ENCODE results near the gene VPS4A. TPM values are rescaled to one million over a fixed set of nuclear protein-coding genes. Genes with fewer than 3 reads are reported as not detected.

The VPS4A gene
- 38.1 and 42.2 TPM in 2 replicates for total RNA-seq

- peaks cover 5% of the 10 kb centered on the region for H3K36me3 ChIP-seq (ENCODE audit: control insufficient read depth, insufficient read depth, low read length)
- peak; percentile 71 for DNase-seq (ENCODE audit: low read depth)
- TF ChIP-seq CTCF (IDR thresholded peaks at IDR 0.05; ENCODE audit: insufficient read depth, low read length, poor library complexity, severe bottlenecking), result peak; percentile 74
- no peaks in the 10 kb centered on the region for H3K27me3 ChIP-seq (ENCODE audit: control insufficient read depth, insufficient read depth, low read length)
- H3K4me3 ChIP-seq (ENCODE audit: low read depth, low read length), result peak within 1 kb of the TSS; percentile 91
These were observed at the start of gene VPS4A for GRCh38 chr16:69310653-69311532. Gene VPS4A (plus strand): TSS chr16:69311350. CDS start chr16:69311512, 162 bp downstream.

- DNase-seq (ENCODE audit: low read depth), result no peak
- H3K27me3 ChIP-seq (ENCODE audit: control insufficient read depth, insufficient read depth, low read length), result no peaks in the 10 kb centered on the region
- no peaks in the 10 kb centered on the region for H3K36me3 ChIP-seq (ENCODE audit: control insufficient read depth, insufficient read depth, low read length)
- H3K4me3 ChIP-seq (ENCODE audit: low read depth, low read length), result no peak overlapping the region
- TF ChIP-seq CTCF (IDR thresholded peaks at IDR 0.05; ENCODE audit: insufficient read depth, low read length, poor library complexity, severe bottlenecking), result no peak
These were observed 44.7 kb upstream of the VPS4A start for GRCh38 chr16:69266334-69267063.

GRCh38 chr16:69267633-69268032 is 43.5 kb upstream of the VPS4A start:
- Histone ChIP-seq H3K27me3 (ENCODE audit: control insufficient read depth, insufficient read depth, low read length) (no peaks in the 10 kb centered on the region), H3K36me3 (ENCODE audit: control insufficient read depth, insufficient read depth, low read length) (no peaks in the 10 kb centered on the region), H3K4me3 (ENCODE audit: low read depth, low read length) (no peak overlapping the region)
- no peak for TF ChIP-seq CTCF (IDR thresholded peaks at IDR 0.05; ENCODE audit: insufficient read depth, low read length, poor library complexity, severe bottlenecking)
- no peak for DNase-seq (ENCODE audit: low read depth)

- DNase-seq (ENCODE audit: low read depth), result no peak
- TF ChIP-seq CTCF (IDR thresholded peaks at IDR 0.05; ENCODE audit: insufficient read depth, low read length, poor library complexity, severe bottlenecking), result no peak
- Histone ChIP-seq H3K4me3 (ENCODE audit: low read depth, low read length) (no peak overlapping the region), H3K27me3 (ENCODE audit: control insufficient read depth, insufficient read depth, low read length) (no peaks in the 10 kb centered on the region), H3K36me3 (ENCODE audit: control insufficient read depth, insufficient read depth, low read length) (no peaks in the 10 kb centered on the region)
These were observed 40.8 kb upstream of the VPS4A start for GRCh38 chr16:69270395-69270794.

- H3K36me3 ChIP-seq (ENCODE audit: control insufficient read depth, insufficient read depth, low read length), result no peaks in the 10 kb centered on the region
These were observed 40.3 kb upstream of the VPS4A start for GRCh38 chr16:69270831-69271230.

More at GRCh38 chr16:69270831-69271230, 40.3 kb upstream of the VPS4A start:
- no peak for DNase-seq (ENCODE audit: low read depth)
- no peaks in the 10 kb centered on the region for H3K27me3 ChIP-seq (ENCODE audit: control insufficient read depth, insufficient read depth, low read length)
- TF ChIP-seq CTCF (IDR thresholded peaks at IDR 0.05; ENCODE audit: insufficient read depth, low read length, poor library complexity, severe bottlenecking), result no peak
- H3K4me3 ChIP-seq (ENCODE audit: low read depth, low read length), result no peak overlapping the region

Data from kidney epithelial cell (primary cell).